HG03521 (cell line): ENCODE data around the gene NDUFB5.

Experiments
- ATAC-seq: cut with Tn5 transposase; IDR thresholded peaks from one replicate; pipeline ENCODE4 v1.9.1; 2021; ENCODE audit warnings: mild to moderate bottlenecking, moderate library complexity; ENCODE audit not compliant: unreplicated experiment

NDUFB5 gene

DNA sequence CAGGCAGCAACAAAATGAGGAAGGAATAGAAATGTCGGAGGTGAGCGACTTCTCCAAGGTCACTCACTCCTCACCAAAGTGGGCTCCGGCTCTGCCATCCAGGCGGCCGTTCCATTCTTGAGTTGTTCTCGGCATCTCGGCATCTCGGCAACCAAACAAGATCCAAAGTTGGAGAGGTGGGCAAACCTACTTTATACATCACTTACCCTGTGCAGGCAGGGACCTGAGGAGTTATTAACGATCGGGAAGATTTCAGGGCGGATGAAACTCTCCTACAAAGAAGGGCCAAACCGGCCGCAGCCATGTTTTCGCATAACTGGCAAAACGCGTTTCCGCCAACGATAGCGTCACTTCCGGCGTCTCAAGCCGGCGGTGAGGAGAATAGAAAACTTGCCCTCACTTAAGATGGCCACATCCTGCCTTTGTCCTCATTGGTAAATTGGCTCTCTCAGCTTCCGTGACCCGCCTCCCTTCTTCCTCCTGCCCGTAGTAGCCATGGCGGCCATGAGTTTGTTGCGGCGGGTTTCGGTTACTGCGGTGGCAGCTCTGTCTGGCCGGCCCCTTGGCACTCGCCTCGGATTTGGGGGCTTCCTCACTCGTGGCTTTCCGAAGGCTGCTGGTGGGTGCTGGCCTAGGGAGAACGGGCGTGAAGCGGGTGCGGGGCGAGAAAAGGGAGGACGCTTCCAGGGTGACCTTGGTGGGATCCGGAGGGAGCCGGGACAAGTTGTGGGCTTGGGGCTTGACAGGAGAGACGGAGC lies at the start of gene NDUFB5, which contains the start of gene MRPL47:
NDUFB5 (plus strand) TSS at position 474 of the 758 bp plus-strand sequence; CDS start at position 496, 22 bp downstream.
MRPL47 (minus strand) TSS at position 318 of the 758 bp plus-strand sequence; CDS start at position 304, 14 bp downstream.
- peak; percentile 95 for ATAC-seq

GRCh38 chr3:179558742-179559364 lies 45.7 kb upstream of the NDUFB5 start:
- no peak for ATAC-seq

- no peak for ATAC-seq
Observed at GRCh38 chr3:179560791-179561190, 43.8 kb upstream of the NDUFB5 start.

DNA sequence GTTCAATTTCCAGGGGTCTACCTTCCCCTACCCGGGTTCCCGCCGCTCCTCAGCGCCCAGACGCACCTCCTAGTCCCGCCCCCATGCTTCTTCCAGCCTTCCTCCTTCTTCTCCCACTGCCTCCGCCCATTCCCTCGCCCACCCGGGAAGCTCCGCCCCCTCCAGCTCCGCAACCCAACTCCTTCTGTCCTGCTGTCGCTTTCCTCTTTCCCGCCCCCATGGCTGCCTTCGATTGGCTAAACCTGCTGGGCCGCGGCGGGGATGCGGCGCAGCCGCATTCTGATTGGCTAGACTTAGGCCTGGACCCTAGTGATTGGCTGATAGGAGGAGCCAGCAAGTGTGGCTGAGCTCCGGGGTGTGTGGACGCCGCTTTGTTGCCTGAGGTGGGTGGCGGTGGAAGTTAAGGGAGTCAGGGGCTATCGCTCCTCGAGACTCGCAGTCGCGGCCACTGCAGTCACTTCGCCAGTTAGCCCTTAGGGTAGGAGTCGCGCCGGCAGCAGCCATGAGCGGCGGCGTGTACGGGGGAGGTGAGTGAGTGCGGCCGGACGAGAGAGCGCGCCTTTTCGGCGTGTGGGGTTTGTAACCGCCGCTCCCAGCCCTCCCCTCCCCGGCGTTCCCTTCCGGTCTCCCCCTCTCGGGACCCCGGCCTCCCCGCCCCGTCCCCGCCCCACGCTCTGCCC lies 41.9 kb upstream of the NDUFB5 start, which contains the start of gene ACTL6A:
ACTL6A (plus strand) TSS at position 336 of the 680 bp plus-strand sequence; CDS start at position 503, 167 bp downstream.
- peak; percentile 93 for ATAC-seq

GRCh38 chr3:179563271-179563783 lies 41.3 kb upstream of the NDUFB5 start:
- peak; percentile 52 for ATAC-seq

GRCh38 chr3:179565496-179565895 lies 39.1 kb upstream of the NDUFB5 start:
- ATAC-seq: no peak

- no peak for ATAC-seq
Observed at GRCh38 chr3:179580992-179581391, 23.6 kb upstream of the NDUFB5 start.

- no peak for ATAC-seq
Observed at GRCh38 chr3:179589143-179589542, 15.5 kb upstream of the NDUFB5 start.

- ATAC-seq: no peak
Observed at GRCh38 chr3:179590669-179591068, 13.9 kb upstream of the NDUFB5 start.

DNA sequence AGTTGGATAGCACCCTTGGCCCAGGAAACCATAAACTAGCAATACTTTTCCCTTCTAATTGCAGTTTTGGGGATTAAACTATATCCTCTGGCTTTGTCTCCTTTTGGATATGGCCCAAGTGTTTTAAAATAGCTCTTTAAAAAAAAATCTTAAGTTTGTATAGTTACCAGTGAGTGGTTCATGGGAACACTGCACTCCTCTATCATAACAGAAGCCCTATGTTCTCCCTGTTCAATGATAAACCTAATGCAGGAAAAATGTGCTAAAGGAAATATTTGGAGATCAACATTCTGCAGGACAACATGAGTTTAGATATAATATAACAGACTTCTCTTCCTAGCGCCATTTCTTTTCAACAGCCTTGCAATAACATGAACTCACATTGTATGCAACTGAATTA lies 13.3 kb upstream of the NDUFB5 start:
- no peak for ATAC-seq

DNA sequence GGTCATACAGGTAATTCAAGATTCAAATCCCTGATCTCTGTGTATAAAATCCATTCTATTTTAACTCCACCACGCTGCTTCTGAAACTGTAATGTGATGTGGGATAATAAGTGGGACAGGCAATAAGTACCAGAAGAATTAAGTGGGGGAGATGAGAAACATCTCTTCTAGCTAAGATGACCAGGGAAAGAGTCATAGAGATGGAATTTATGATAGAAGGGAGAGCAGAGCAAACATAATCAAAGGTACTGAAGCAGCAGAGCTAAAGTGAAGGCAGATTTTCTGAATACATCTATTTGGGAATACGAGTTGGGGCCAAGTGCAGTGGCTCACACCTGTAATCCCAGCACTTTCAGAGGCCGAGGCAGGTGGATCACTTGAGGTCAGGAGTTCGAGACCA lies 5.1 kb upstream of the NDUFB5 start:
- ATAC-seq: no peak

DNA sequence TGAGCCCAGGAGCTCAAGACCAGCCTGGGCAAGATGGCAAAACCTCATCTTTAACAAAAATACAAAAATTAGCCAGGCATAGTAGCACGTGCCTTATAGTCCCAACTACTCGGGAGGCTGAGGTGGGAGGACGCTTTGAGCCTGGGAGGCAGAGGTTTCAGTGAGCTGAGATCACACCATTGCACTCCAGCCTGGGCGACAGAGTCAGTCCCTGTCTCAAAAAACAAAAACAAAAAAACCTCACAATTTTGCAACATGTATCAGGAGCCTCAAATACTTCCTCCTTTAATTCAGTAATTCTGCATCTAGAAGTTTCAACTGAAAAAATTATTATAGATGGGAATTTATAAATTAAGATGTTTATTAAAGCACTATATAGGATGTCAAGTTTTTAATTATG lies 1.3 kb upstream of the NDUFB5 start:
- no peak for ATAC-seq

GRCh38 chr3:179603831-179604230 lies 763 bp upstream of the NDUFB5 start:
- ATAC-seq: no peak

GRCh38 chr3:179606534-179607085 lies 2.0 kb downstream of the NDUFB5 start:
- ATAC-seq: no peak

DNA sequence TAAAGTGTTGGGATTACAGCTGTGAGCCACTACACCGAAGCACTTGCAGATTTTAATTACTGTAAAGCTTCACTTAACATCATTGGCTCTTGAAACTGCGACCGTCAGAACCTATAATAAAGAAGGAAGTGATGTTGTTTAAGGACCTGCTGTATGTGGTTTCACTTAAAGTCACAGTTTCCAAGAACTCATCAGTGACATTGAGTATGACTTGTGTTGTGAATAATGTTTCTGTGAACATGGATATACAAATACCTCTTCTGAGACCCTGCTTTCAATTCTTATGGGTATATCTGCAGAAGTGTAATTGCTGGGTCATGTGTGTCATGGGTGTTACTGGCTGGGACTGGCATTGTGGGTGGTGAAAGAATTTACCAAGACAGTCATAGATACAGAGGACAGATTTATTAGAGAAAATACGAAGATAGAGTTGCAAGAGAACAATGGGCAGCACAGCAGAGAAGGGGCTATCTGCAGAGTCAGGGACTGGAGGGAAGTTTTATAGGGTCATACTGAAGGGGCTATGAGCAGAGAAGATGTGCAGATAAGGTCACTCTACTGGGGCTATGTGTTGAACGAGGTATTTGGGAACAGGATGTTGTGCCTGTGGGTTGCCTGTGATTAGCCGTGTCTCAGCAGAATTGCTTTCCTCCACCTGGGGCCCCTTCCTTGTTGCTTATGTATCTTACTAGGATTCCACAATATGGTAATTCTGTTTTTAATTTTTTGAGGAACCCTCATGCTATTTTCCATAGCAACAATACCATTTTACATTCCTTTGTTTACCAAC lies 4.5 kb downstream of the NDUFB5 start:
- ATAC-seq: peak; percentile 43

GRCh38 chr3:179610066-179610465 lies 5.5 kb downstream of the NDUFB5 start:
- no peak for ATAC-seq

DNA sequence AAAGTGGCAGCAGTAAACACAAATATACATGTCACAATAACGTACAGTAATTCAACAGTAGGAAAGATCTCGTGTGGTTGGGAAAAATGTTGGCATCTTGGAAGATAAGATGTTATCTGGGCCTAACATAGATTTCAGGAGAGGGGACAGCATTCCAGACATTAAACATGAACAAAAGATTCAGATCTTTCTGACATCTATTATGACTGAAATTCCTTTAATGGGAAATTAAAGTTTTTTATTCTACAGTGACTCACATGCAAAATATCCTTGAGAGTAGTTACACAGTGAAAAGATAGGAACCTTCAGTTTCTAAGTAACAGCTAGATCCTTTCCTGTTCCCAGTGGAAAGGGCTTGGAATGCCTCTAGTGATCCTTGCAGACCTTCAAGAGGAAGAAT lies 9.2 kb downstream of the NDUFB5 start:
- ATAC-seq: no peak

GRCh38 chr3:179615458-179616173 lies 11.0 kb downstream of the NDUFB5 start:
- no peak for ATAC-seq

- no peak for ATAC-seq
Observed at GRCh38 chr3:179622023-179622422, 17.4 kb downstream of the NDUFB5 start.

GRCh38 chr3:179624451-179624850 lies 19.9 kb downstream of the NDUFB5 start:
- ATAC-seq: no peak
